ENCODE data around the gene CNTN4. TPM values are rescaled to one million over a fixed set of nuclear protein-coding genes. Genes with fewer than 3 reads are reported as not detected.

The CNTN4 gene
- total RNA-seq, 4 donors from 2014 or later, result 33.6 to 112 (median 53.1) TPM

DNA sequence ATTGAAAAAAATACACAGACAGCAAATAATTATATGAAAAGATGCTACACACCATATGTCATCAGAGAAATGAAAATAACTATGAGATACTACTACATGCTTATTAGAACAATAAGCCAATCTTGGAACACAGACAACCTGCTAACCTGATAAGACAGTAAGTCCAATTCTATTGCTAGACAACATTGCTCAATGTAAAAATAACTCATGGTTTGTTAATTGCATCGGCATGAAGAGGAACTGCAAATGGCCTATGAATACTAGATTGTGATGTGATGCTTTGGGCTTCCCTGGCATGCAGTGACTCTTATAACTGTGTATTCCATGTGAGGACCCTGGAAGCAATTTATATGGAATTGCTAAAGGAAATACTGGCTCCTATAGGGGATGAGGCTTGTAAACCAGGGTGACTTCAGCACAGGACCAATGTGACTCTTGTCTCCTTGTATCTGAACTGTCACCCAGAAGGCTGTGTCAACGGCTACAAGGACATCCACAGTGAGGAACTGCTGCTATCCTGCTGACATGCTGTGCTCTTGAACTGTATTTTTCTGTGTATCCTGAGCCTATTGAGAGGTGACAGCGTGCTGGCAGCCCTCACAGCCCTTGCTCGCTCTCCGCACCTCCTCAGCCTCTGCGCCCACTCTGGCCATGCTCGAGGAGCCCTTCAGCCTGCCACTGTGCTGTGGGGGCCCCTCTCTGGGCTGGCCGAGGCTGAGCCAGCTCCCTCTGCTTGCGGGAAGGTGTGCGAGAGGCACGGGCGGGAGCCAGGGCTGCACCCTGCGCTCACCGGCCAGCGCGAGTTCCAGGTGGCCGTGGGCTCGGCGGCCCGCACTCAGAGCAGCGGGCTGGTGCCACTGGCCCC lies 385.7 kb downstream of the CNTN4 start:
- no peaks in the 10 kb centered on the region for H3K36me3 ChIP-seq
- DNase-seq, result no peak
- no peaks in the 10 kb centered on the region for H3K9me3 ChIP-seq
- no peak overlapping the region for H3K4me3 ChIP-seq (replicated peaks in 1 of 3)
- no peak for TF ChIP-seq POLR2A (IDR thresholded peaks at IDR 0.05)
- TF ChIP-seq, protein P1, sequence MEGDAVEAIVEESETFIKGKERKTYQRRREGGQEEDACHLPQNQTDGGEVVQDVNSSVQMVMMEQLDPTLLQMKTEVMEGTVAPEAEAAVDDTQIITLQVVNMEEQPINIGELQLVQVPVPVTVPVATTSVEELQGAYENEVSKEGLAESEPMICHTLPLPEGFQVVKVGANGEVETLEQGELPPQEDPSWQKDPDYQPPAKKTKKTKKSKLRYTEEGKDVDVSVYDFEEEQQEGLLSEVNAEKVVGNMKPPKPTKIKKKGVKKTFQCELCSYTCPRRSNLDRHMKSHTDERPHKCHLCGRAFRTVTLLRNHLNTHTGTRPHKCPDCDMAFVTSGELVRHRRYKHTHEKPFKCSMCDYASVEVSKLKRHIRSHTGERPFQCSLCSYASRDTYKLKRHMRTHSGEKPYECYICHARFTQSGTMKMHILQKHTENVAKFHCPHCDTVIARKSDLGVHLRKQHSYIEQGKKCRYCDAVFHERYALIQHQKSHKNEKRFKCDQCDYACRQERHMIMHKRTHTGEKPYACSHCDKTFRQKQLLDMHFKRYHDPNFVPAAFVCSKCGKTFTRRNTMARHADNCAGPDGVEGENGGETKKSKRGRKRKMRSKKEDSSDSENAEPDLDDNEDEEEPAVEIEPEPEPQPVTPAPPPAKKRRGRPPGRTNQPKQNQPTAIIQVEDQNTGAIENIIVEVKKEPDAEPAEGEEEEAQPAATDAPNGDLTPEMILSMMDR (IDR thresholded peaks at IDR 0.05), result no peak
- H3K4me1 ChIP-seq, result no peaks in the 10 kb centered on the region
- 93 to 97% methylated on average over 8 to 9 of the region's 21 CpGs for WGBS, 2 donors
- H3K27me3 ChIP-seq, result no peaks in the 10 kb centered on the region
- no peak overlapping the region for H3K27ac ChIP-seq
- intact Hi-C loops (cut with DNase I), result no loop called here

DNA sequence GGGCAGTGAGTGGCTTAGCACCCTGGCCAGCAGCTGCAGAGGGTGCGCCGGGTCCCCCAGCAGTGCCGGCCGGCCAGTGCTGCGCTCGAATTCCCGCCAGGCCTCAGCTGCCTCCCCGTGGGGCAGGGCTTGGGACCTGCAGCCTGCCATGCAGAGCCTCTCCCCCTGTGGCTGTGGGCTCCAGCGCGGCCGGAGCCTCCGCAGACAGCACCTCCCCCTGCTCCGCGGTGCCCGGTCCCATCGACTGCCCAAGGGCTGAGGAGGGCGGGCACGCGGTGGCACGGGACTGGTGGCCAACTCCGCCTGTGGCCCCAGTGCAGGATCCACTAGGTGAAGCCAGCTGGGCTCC lies 386.3 kb downstream of the CNTN4 start:
- Histone ChIP-seq H3K9me3 (no peaks in the 10 kb centered on the region), H3K4me1 (no peaks in the 10 kb centered on the region), H3K36me3 (no peaks in the 10 kb centered on the region), H3K27ac (no peak overlapping the region), H3K27me3 (no peaks in the 10 kb centered on the region), H3K4me3 (replicated peaks in 1 of 3) (no peak overlapping the region)
- no peak for TF ChIP-seq POLR2A (IDR thresholded peaks at IDR 0.05)
- TF ChIP-seq, protein P1 (IDR thresholded peaks at IDR 0.05), result no peak
- 95% methylated on average over 6 of the region's 21 CpGs; no CpG with 5 or more reads in 1 of the 2 donors for WGBS, 2 donors
- intact Hi-C loops (cut with DNase I), result no loop called here
- DNase-seq, result no peak

DNA sequence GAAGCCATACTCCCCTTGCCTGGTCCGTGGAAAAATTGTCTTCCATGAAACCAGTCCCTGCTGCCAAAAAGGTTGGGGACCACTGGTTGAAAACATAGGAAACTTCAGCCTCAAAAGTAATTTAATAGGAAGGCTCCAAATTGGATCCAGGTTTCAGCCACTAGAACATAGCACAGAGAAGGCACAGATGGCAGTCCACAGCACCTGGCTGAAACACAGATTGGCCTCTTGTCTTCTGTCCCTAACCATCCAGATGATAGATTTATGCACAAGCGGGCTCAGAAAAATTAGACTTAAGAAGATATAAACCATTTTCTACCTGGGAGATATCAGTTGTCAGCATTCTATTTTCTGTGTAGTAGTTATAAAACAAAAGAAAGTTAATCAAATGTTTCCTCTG lies 397.1 kb downstream of the CNTN4 start:
- Histone ChIP-seq H3K4me1 (no peaks in the 10 kb centered on the region), H3K36me3 (no peaks in the 10 kb centered on the region), H3K9me3 (no peaks in the 10 kb centered on the region), H3K27me3 (no peaks in the 10 kb centered on the region), H3K27ac (no peak overlapping the region), H3K4me3 (replicated peaks in 1 of 3) (no peak overlapping the region)
- TF ChIP-seq POLR2A (IDR thresholded peaks at IDR 0.05), result no peak
- TF ChIP-seq, protein P1 (IDR thresholded peaks at IDR 0.05), result no peak
- no peak for DNase-seq
- intact Hi-C loops (cut with DNase I), result no loop called here
- WGBS, 2 donors, result 86 to 96% methylated on average over 2 of the region's 2 CpGs

DNA sequence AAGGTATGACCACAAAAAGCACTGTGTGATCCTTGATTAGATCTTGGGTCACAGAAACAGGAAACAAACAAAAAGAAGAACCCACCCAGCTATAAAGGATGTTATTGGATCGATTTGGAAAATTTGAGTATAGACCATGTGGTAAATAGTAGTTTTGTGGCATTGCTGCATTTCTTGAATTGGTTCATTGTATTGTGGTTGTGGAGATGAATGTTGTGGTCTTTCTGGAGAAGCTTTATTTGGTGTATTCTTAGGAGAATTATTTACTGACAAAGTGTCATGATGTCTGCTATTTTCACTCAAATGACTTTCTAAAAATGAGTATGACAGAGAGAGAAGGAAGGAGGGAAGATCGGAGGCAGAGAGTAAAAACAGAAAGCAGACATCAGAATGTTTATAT lies 406.2 kb downstream of the CNTN4 start:
- no peak overlapping the region for H3K27ac ChIP-seq
- TF ChIP-seq, protein P1 (IDR thresholded peaks at IDR 0.05), result no peak
- TF ChIP-seq POLR2A (IDR thresholded peaks at IDR 0.05), result no peak
- DNase-seq, result no peak
- no peaks in the 10 kb centered on the region for H3K4me1 ChIP-seq
- WGBS, 2 donors, result 68 to 73% methylated on average over 2 of the region's 2 CpGs
- H3K4me3 ChIP-seq (replicated peaks in 1 of 3), result no peak overlapping the region
- no peaks in the 10 kb centered on the region for H3K36me3 ChIP-seq
- H3K9me3 ChIP-seq, result no peaks in the 10 kb centered on the region
- no peaks in the 10 kb centered on the region for H3K27me3 ChIP-seq
- intact Hi-C loops (cut with DNase I), result no loop called here

DNA sequence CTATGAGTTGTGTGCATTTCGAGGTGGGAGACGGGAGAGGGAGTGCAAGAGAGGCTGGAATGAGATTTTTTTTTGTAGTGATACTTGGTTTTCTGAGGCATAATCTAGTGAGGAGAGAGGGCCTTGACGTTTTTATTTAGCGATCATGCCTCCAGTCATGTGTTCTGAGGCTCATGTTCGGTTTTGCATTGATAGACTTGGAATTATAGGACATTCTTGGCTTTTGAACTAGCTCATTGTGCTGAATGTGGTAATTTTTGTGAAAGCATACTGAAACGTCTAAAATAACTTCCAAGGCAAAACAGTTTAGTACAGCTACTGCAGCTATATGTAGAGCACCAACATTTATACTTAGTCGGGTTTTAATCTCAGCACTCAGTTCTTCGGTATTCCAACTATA lies 408.1 kb downstream of the CNTN4 start:
- H3K27ac ChIP-seq, result no peak overlapping the region
- no peak for TF ChIP-seq POLR2A (IDR thresholded peaks at IDR 0.05)
- TF ChIP-seq, protein P1 (IDR thresholded peaks at IDR 0.05), result no peak
- no peaks in the 10 kb centered on the region for H3K9me3 ChIP-seq
- DNase-seq, result no peak
- H3K27me3 ChIP-seq, result no peaks in the 10 kb centered on the region
- peaks cover 0 to 7% of the 10 kb centered on the region in 2 donors for H3K4me1 ChIP-seq
- no peak overlapping the region for H3K4me3 ChIP-seq (replicated peaks in 1 of 3)
- WGBS, 2 donors, result 92 to 93% methylated on average over 8 of the region's 8 CpGs
- intact Hi-C loops (cut with DNase I), result no loop called here
- H3K36me3 ChIP-seq, result no peaks in the 10 kb centered on the region
